GM12892 (cell line): ENCODE data around the gene NPHP4.
"Not testable (repeated sequence)": the region's sequence is repeated elsewhere in the genome, so short reads cannot be mapped to it uniquely, and the experiment has no call there.

Experiments used
- DNase-seq: peaks from one replicate; pipeline ENCODE4 v3.0.0; 2011; ENCODE audit not compliant: insufficient read length
- FAIRE-seq: peaks from 2 replicates; lab custom pipeline; 2011; peaks lifted over from hg19 to GRCh38; lab: Jason Lieb, UNC
- POLR2A ChIP-seq: IDR thresholded peaks from 2 replicates; pipeline ENCODE4 v1.6.1; 2011; ENCODE audit warnings: low read depth, low read length, control low read depth
- POLR2AphosphoS5 ChIP-seq: IDR thresholded peaks from 2 replicates; pipeline ENCODE4 v1.6.1; 2011; ENCODE audit warnings: low read depth, low read length, control low read depth
- TAF1 ChIP-seq: IDR thresholded peaks from 2 replicates; pipeline ENCODE4 v1.6.1; 2011; ENCODE audit warnings: low read depth, mild to moderate bottlenecking, control low read depth, low read length, borderline replicate concordance

The NPHP4 gene

DNA sequence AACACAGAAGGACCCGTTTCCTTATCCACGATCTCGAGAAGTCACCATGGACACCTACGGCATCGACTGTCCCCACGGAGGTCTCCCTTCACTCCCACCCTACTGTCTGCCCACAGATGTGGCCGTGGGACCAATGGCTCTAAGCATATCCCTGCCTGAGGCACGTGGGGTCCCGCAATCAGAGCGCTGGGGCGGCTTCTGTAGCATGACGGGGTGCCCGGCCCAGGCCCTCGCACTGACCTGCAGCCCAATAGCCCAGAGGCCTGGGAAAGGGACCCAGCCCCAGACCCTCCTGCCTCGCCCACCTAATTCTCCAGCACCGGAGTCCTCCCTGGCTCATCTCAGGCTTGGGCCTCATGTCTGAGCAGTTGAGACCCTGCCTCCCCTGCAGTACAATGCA is 132.5 kb downstream of the NPHP4 start:
- FAIRE-seq (no peak), DNase-seq (no peak)

DNA sequence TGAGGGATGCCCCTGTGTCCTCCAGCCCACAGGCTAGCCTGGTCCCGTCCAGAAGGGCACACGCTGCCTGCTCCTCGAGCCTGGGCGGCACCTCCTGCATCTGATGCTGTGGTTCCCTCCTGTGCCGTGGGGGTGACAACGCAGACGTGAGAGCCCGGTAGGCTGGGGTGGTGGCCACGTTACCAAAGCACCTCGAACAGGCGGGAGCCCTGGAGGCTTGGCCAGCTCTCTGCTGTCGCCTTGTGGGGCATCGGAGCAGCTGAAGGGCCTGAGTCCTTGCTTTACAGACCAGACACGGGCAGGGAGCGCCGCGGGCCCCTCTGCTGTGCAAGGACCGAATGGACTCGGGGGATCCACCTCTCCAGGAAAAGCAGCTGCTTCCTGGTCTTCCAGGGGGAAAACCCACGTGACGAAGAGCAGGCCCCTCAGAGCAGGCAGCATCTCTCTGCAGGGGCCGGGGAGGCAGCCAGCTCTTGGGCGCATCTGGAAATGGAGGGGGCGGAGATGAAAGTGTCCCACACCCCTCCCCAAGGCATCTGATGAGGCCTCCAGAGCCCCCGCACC is 133.3 kb downstream of the NPHP4 start:
- TF ChIP-seq TAF1 (no peak), POLR2AphosphoS5 (no peak), POLR2A (no peak)
- FAIRE-seq: no peak
- DNase-seq: no peak

More for the DNA sequence above, 132.5 kb downstream of the NPHP4 start:
- TF ChIP-seq POLR2AphosphoS5: no peak
- no peak for TF ChIP-seq TAF1
- no peak for TF ChIP-seq POLR2A

DNA sequence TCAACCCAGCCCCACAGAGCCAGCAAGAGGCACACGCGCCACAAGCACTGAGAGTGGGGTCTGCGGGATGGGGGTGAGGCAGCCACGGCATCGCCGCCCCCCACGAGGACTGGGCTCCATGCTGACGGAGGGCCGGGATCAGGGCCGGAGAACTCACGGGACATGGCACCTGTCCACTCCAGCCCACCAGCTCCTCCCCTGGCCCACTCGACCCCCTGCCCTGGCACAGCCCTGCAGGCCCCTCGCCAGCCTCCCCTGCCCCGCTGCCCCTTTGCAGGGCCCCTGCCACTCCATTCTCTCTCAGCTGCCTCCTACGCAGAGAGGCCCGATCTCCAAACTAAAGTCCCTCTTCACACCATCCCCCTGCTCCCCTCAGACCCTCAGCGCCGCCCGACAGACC is 134.0 kb downstream of the NPHP4 start:
- no peak for FAIRE-seq

DNA sequence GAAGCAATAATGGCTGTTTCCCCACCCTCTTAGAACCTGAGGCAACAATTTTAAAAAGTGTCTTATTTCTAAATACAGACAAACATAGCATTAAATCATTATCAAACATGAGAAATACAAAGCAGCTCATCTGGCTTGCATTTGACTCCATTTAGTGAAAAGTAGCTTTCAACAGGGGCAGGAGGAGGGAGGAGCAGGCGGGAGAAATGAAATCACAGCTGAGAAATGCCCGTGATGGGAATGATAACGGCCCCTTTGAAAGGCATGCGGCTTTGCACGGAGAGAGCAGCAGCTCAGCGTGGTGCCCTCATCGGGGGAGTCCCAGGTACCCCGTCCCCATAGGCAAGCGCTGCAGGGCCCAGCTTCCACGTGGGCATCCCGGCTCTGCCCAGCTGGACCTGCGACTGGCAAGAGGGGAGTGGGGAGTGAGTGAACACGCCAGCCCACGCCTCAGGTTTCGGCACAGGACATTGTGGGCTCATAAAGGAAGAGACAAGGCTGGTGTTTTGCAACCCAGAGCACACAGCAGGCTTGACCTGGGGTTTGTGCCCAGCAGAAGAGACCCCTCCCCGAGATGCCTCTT is 134.6 kb downstream of the NPHP4 start:
- DNase-seq: no peak

More for the DNA sequence above, 134.0 kb downstream of the NPHP4 start:
- no peak for DNase-seq
- TF ChIP-seq TAF1: no peak
- no peak for TF ChIP-seq POLR2A

DNA sequence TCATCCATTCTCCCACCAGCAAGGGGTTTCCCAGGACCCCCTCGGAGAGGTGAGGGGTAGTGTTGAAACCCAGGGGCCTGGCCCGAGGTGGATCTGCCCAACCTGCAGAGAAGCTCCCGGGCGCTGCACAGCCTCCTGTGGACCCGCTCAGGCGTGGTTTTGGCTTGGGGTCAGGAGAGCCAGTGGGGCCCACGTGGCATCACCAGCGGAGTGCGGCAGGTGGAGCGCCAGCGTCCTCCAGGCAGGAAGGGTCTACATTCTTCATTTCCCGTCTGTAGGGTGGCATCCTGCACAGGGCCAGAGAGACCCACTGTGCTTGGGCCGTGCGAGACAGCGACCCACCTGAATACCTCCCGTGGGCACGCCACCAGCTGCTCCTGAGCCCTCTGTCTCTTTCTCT is 135.2 kb downstream of the NPHP4 start:
- FAIRE-seq (no peak), DNase-seq (no peak)
- TF ChIP-seq POLR2A: no peak
- no peak for TF ChIP-seq POLR2AphosphoS5
- TF ChIP-seq TAF1: no peak

More for the DNA sequence above, 134.6 kb downstream of the NPHP4 start:
- FAIRE-seq: no peak
- TF ChIP-seq POLR2AphosphoS5 (no peak), POLR2A (no peak), TAF1 (no peak)

DNA sequence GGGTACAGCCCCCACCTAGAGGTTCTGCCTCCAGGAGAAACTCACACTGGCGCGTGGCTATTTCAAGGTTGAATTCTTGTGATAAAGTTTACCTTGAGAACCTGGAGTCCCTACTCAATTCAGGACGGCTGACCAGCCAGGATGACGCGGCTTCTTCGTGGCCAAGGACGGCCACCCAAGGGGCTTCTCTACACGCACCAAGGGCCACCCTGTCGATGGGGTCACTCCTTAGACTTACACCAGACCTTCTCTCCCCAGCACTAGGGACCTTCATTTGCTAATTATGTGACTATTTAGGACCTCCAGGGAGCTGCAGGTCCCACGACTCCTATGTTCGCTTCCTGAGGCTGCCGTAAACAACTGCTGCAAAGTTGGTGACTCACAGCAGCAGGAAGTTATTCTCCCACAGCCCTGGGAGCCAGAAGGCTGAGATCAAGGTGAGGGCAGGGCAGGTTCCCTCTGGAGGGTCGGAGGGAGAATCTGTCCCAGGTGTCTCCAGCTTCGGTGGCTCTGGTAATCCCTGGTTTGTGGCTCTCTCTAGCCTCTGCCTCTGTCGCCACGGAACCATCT is 135.9 kb downstream of the NPHP4 start:
- TF ChIP-seq TAF1: no peak
- no peak for TF ChIP-seq POLR2A
- TF ChIP-seq POLR2AphosphoS5: no peak
- FAIRE-seq (no peak), DNase-seq (no peak)

DNA sequence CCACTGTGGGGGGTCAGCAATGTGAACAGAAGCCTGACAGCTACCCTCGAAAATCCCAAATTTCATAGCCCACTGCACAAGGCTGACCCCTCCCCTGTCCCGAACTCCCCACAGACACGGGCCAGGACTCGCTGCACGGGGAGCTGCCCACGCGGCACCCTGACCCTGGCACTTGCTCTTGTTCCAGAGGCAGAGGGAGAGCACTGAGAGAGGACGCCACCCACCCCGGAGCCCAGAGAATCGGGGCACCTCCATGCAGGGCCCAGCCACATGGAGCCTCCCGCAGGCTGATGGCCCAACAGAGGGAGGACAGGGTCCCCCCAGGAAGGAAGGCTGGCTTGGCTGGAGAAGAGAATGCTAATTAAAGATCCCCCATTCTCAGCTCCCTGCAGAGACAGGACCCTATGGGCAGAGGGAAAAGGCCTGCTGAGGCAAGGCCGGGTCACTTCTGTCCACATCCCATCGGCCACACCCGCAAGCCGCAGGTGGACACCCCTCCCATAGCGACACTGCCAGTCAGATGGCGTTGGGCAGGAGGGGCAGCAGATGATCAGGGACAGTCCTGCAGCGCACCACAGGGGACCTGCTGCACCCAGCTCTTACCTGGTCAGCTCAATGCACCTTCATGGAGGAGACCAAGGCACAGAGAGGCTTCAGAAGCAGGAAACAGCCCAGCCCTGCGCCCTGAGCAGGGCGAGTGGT is 136.9 kb downstream of the NPHP4 start:
- DNase-seq (no peak), FAIRE-seq (no peak)
- TF ChIP-seq POLR2A: no peak
- TF ChIP-seq POLR2AphosphoS5: no peak
- no peak for TF ChIP-seq TAF1

DNA sequence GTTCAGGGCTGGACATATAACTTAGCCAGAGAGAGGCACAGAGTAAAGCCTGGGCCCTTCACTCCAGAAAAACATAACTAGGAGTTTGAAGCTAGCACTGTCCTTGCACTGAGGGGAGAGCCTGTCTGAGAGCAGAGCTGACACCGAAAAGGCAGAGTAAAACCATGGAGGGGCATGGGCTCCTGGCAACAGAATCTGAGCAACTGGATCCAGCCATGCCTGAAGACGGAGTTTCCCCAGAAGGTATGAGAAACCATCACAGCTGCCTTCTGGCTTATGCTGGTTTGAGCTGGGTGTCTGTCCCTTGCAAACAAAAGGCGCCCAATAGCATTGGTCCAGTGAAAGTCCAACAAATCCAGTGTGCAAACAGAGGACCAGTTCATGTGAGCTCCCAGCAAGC is 137.5 kb downstream of the NPHP4 start:
- no peak for FAIRE-seq
- no peak for DNase-seq
- TF ChIP-seq TAF1: no peak
- TF ChIP-seq POLR2A: no peak
- no peak for TF ChIP-seq POLR2AphosphoS5

DNA sequence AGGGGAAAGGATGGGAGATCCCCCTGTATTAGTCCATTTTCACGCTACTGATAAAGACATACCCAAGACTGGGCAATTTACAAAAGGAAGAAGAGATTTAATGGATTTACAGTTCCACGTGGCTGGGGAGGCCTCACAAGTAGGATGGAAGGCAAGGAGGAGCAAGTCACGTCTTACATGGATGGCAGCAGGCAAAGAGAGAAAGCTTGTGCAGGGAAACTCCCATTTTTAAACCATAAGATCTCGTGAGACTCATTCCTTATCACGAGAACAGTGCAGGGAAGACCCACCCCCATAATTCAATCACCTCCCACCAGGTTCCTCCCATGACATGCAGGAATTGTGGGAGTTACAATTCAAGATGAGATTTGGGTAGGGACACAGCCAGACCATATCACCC is 138.4 kb downstream of the NPHP4 start:
- not testable (repeated sequence) for DNase-seq, FAIRE-seq

DNA sequence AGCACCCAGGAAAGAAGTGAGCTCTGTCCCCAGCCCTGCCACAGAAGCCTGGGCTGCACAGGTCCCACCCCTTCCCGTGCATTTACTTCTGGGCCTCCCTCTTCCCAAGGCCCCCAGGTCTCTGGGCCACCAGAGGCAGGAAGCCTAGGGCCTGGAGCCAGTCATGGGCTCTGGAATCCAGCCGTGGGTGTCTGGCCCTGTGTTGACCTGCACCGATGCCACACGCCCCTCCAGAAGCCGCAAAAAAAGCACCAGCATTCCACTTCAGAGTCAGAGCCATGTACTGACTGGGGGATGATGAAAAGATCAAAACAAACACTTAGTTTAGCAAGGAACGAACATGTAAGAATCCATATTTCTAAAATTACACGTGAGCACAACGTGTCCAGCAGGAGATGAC is 141.7 kb downstream of the NPHP4 start:
- TF ChIP-seq POLR2A (no peak), TAF1 (no peak), POLR2AphosphoS5 (no peak)
- DNase-seq: no peak
- no peak for FAIRE-seq

DNA sequence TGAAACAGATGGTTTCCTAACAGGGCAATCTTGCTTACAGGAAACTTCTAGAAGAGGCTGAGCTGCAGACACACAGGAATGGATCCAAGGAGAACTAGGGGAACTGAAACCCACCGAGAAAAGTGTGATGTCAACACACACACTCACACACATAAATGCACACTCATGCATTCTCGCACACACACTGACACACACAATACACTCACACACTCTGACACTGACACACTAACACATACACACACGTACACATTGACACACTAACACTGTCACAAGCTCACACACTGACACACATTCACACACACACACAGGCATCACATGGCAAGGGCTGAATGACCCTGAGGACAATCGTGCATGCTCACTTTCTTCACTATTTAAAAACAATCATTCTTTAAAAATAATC is 142.7 kb downstream of the NPHP4 start:
- TF ChIP-seq POLR2A (no peak), TAF1 (no peak), POLR2AphosphoS5 (no peak)
- FAIRE-seq (no peak), DNase-seq (no peak)
